HepG2 (cell line): ENCODE data around the gene ADAMTS2. TPM values are rescaled to one million over a fixed set of nuclear protein-coding genes. Genes with fewer than 3 reads are reported as not detected.
A peak's percentile ranks its signal among the peaks of the same experiment; 100 is the strongest.

Experiments used
- ARNTL ChIP-seq: sonication (generic); formaldehyde crosslinking; IDR thresholded peaks from 2 replicates; pipeline ENCODE4 v1.4.0; 2020; ENCODE audit warnings: mild to moderate bottlenecking, missing genetic modification reagents
- ATF7-NPFF ChIP-seq: sonication (generic); formaldehyde crosslinking; IDR thresholded peaks from 2 replicates; pipeline ENCODE4 v1.8.1; 2023; ENCODE audit warnings: mild to moderate bottlenecking, low read depth, missing genetic modification reagents, moderate library complexity
- BORCS8-MEF2B ChIP-seq: sonication (generic); formaldehyde crosslinking; IDR thresholded peaks from 2 replicates; pipeline ENCODE4 v1.8.0; 2022; ENCODE audit warnings: mild to moderate bottlenecking, missing genetic modification reagents
- FOXO1 ChIP-seq: sonication (generic); formaldehyde crosslinking; IDR thresholded peaks from 2 replicates; pipeline ENCODE4 v1.4.0; 2020; ENCODE audit warnings: missing genetic modification reagents
- HOXA9 ChIP-seq: sonication (generic); formaldehyde crosslinking; IDR thresholded peaks from 2 replicates; pipeline ENCODE4 v1.8.1; 2022; ENCODE audit warnings: missing genetic modification reagents, mild to moderate bottlenecking, moderate library complexity, borderline replicate concordance
- MAZ ChIP-seq, 2 experiments: sonication (generic) in 1 of 2; formaldehyde crosslinking in 1 of 2; IDR thresholded peaks; 2 replicates each; pipeline versions ENCODE4 v1.5.0 to v1.6.1; 2012 to 2020; ENCODE audit warnings: low read depth in 2 of 2, mild to moderate bottlenecking in 2 of 2, borderline replicate concordance in 1 of 2, improper control_type of control experiment in 1 of 2, low read length in 1 of 2, missing genetic modification reagents in 1 of 2, moderate library complexity in 1 of 2
- MIER3 ChIP-seq: IDR thresholded peaks from 2 replicates; pipeline ENCODE4 v1.6.1; 2016; ENCODE audit warnings: missing compliant biosample characterization, borderline replicate concordance
- PAX8 ChIP-seq: sonication (generic); formaldehyde crosslinking; IDR thresholded peaks from 2 replicates; pipeline ENCODE4 v1.8.0; 2022; ENCODE audit warnings: mild to moderate bottlenecking, missing genetic modification reagents, borderline replicate concordance
- PHF21A ChIP-seq: sonication (generic); formaldehyde crosslinking; IDR thresholded peaks from 2 replicates; pipeline ENCODE4 v1.5.0; 2020; ENCODE audit warnings: mild to moderate bottlenecking, missing genetic modification reagents
- RFXAP ChIP-seq: sonication (generic); formaldehyde crosslinking; IDR thresholded peaks from 2 replicates; pipeline ENCODE4 v1.4.0; 2020; ENCODE audit warnings: missing genetic modification reagents, borderline replicate concordance
- SOX13 ChIP-seq, 3 experiments: fragments of 450-650 bp in 1 of 3; sonication (generic) in 1 of 3; formaldehyde crosslinking in 1 of 3; IDR thresholded peaks in 2 of 3; conservative IDR thresholded peaks in 1 of 3; 2 replicates each; pipeline versions ENCODE4 v1.5.0 to v1.6.1; 2016 to 2020; ENCODE audit warnings: antibody characterized with exemption in 1 of 3, mild to moderate bottlenecking in 1 of 3, missing compliant biosample characterization in 1 of 3, missing genetic modification reagents in 1 of 3, moderate library complexity in 1 of 3
- STAT6 ChIP-seq: sonication (generic); formaldehyde crosslinking; IDR thresholded peaks from 2 replicates; pipeline ENCODE4 v1.4.0; 2020; ENCODE audit warnings: missing genetic modification reagents, mild to moderate bottlenecking, borderline replicate concordance
- ZBTB25 ChIP-seq: IDR thresholded peaks from 2 replicates; pipeline ENCODE4 v1.6.1; 2018; ENCODE audit warnings: missing genetic modification reagents
- ZBTB33 ChIP-seq: sonication (generic); formaldehyde crosslinking; IDR thresholded peaks from 2 replicates; pipeline ENCODE4 v1.4.0; 2020; ENCODE audit warnings: missing genetic modification reagents
- ZNF18 ChIP-seq: sonication (generic); formaldehyde crosslinking; IDR thresholded peaks from 2 replicates; pipeline ENCODE4 v1.8.0; 2022; ENCODE audit warnings: mild to moderate bottlenecking, missing genetic modification reagents; ENCODE audit not compliant: insufficient replicate concordance
- ZNF335 ChIP-seq: sonication (generic); formaldehyde crosslinking; IDR thresholded peaks from 2 replicates; pipeline ENCODE4 v1.4.0; 2020; ENCODE audit warnings: missing genetic modification reagents
- ZNF432 ChIP-seq: sonication (generic); formaldehyde crosslinking; IDR thresholded peaks from 2 replicates; pipeline ENCODE4 v1.5.0; 2020; ENCODE audit warnings: missing genetic modification reagents, mild to moderate bottlenecking, borderline replicate concordance
- ZNF546 ChIP-seq: sonication (generic); formaldehyde crosslinking; conservative IDR thresholded peaks from 2 replicates; pipeline ENCODE4 v1.8.1; 2023; ENCODE audit warnings: mild to moderate bottlenecking, missing genetic modification reagents
- ZNF776 ChIP-seq: sonication (generic); formaldehyde crosslinking; IDR thresholded peaks from 2 replicates; pipeline ENCODE4 v1.4.0; 2020; ENCODE audit warnings: mild to moderate bottlenecking, missing genetic modification reagents
- polyA plus RNA-seq, 8 experiments: library from polyadenylated mRNA; depleted of rRNA in 3 of 8; stranded (reverse) in 7 of 8; unstranded in 1 of 8; fragments of >200 nt; fragmentation: Illumina TruSeq in 4 of 8; extraction: Trizol in 4 of 8; gene quantifications; 2 replicates each; pipeline versions ENCODE4 v1.2.1 to v1.2.3, GENCODE V29; 2011 to 2016; ENCODE audit warnings: low read depth in 4 of 8, missing spikeins in 1 of 8, mixed read lengths in 1 of 8; ENCODE audit not compliant: insufficient read depth in 1 of 8
- total RNA-seq, 5 experiments: library from RNA; depleted of rRNA; stranded (reverse); fragments of >200 nt; fragmentation: Illumina TruSeq; extraction: Trizol; gene quantifications; 2 replicates each; pipeline ENCODE4 v1.2.3, GENCODE V29; 2016; ENCODE audit warnings: low read depth in 1 of 5

Gene ADAMTS2
- total and polyA plus RNA-seq, 2 of the 13 experiments (the other 11 are each of a cell fraction or from before 2014, with no cell fraction given), result 0.24 to 3.5 TPM

GRCh38 chr5:179187229-179187678 is 158.0 kb downstream of the ADAMTS2 start (continued):
- TF ChIP-seq STAT6 (CRISPR knock-in tag), result no peak
- no peak for TF ChIP-seq HOXA9 (CRISPR knock-in tag)
- no peak for TF ChIP-seq ZNF546 (CRISPR knock-in tag)
- no peak for TF ChIP-seq SOX13 (IDR thresholded peaks at IDR 0.05)
- TF ChIP-seq SOX13 (CRISPR knock-in tag; conservative IDR thresholded peaks at IDR 0.05 in 1 of 2, IDR thresholded peaks at IDR 0.05 in 1 of 2), result peak in 1 of 2 experiments; percentile 16; a peak in 1 of 4 replicates
- no peak for TF ChIP-seq ZNF18
- no peak for TF ChIP-seq PAX8 (CRISPR knock-in tag)
- no peak for TF ChIP-seq ATF7-NPFF (CRISPR knock-in tag)
- no peak for TF ChIP-seq ZNF776 (CRISPR knock-in tag)
- no peak for TF ChIP-seq ZNF335
- 0 out of 2 replicates have a peak, but pooled peaks have one; percentile 66 for TF ChIP-seq ZBTB25 (CRISPR knock-in tag)
- peak; percentile 85; the same call in 1 of the 2 replicates for TF ChIP-seq FOXO1 (CRISPR knock-in tag)
- peak; percentile 30; the same call in 1 of the 2 replicates for TF ChIP-seq RFXAP (CRISPR knock-in tag)
- no peak for TF ChIP-seq MAZ (IDR thresholded peaks at IDR 0.05; ENCODE audit: borderline replicate concordance, low read depth, low read length)
- TF ChIP-seq MAZ (CRISPR knock-in tag; IDR thresholded peaks at IDR 0.05; ENCODE audit: low read depth), result no peak
- no peak for TF ChIP-seq BORCS8-MEF2B (CRISPR knock-in tag)
- TF ChIP-seq ZBTB33, result no peak
- no peak for TF ChIP-seq ARNTL (CRISPR knock-in tag)
- TF ChIP-seq PHF21A (CRISPR knock-in tag), result peak; percentile 63
- TF ChIP-seq ZNF432 (CRISPR knock-in tag), result no peak
- no peak for TF ChIP-seq MIER3 (CRISPR knock-in tag)
